Neuronal stem cell (in vitro differentiated cells): ENCODE data around the gene TCAIM.
A peak's percentile ranks its signal among the peaks of the same experiment; 100 is the strongest.

Experiments used
- DNase-seq: peaks from one replicate; pipeline ENCODE4 v3.0.0-alpha.2; 2013; ENCODE audit warnings: low spot score
- H2AFZ ChIP-seq: one replicate; pipeline ENCODE4 v1.6.1; 2013; ENCODE audit warnings: mild to moderate bottlenecking, low read length, inconsistent platforms
- H2AK5ac ChIP-seq: 2 replicates; pipeline ENCODE4 v1.6.1; 2013; ENCODE audit warnings: low read depth, mild to moderate bottlenecking, inconsistent platforms, low read length, moderate library complexity, mixed read lengths
- H2BK120ac ChIP-seq: 2 replicates; pipeline ENCODE4 v1.6.1; 2013; ENCODE audit warnings: low read depth, mild to moderate bottlenecking, inconsistent platforms, low read length, moderate library complexity, mixed read lengths
- H2BK12ac ChIP-seq: one replicate; pipeline ENCODE4 v1.6.1; 2013; ENCODE audit warnings: low read length, inconsistent platforms
- H2BK15ac ChIP-seq: 2 replicates; pipeline ENCODE4 v1.6.1; 2013; ENCODE audit warnings: mild to moderate bottlenecking, low read length, inconsistent platforms, mixed read lengths
- H2BK5ac ChIP-seq: one replicate; pipeline ENCODE4 v1.6.1; 2013; ENCODE audit warnings: inconsistent platforms, mild to moderate bottlenecking, low read length, moderate library complexity
- H3K14ac ChIP-seq: one replicate; pipeline ENCODE4 v1.6.1; 2013; ENCODE audit warnings: low read length, inconsistent platforms
- H3K18ac ChIP-seq: 2 replicates; pipeline ENCODE4 v1.6.1; 2013; ENCODE audit warnings: low read length, inconsistent platforms
- H3K23ac ChIP-seq: 2 replicates; pipeline ENCODE4 v1.6.1; 2013; ENCODE audit warnings: low read depth, mild to moderate bottlenecking, mixed read lengths, low read length, inconsistent platforms; ENCODE audit not compliant: poor library complexity
- H3K27ac ChIP-seq: replicated peaks from 3 replicates; pipeline ENCODE4 v1.5.1; 2013; ENCODE audit warnings: low read length, inconsistent platforms
- H3K27me3 ChIP-seq, 3 experiments: 2 replicates each; pipeline ENCODE4 v1.6.1; 2013; ENCODE audit warnings: low read length in 3 of 3, mild to moderate bottlenecking in 2 of 3, inconsistent platforms in 1 of 3, low read depth in 1 of 3, mixed read lengths in 1 of 3, moderate library complexity in 1 of 3; ENCODE audit not compliant: control insufficient read depth in 3 of 3, insufficient read depth in 3 of 3
- H3K36me3 ChIP-seq, 2 donors: replicated peaks in 1 of 2; 2 replicates each; pipeline ENCODE4 v1.6.1; 2013; ENCODE audit warnings: low read length in 2 of 2; ENCODE audit not compliant: control insufficient read depth in 2 of 2, insufficient read depth in 2 of 2
- H3K4ac ChIP-seq: 2 replicates; pipeline ENCODE4 v1.6.1; 2013; ENCODE audit warnings: inconsistent platforms, mild to moderate bottlenecking, low read length, moderate library complexity
- H3K4me1 ChIP-seq, 2 donors: 1 replicate in 1 of 2; 2 replicates in 1 of 2; pipeline ENCODE4 v1.6.1; 2013; ENCODE audit warnings: low read length in 2 of 2, low read depth in 1 of 2; ENCODE audit not compliant: control insufficient read depth in 2 of 2, insufficient read depth in 1 of 2
- H3K4me2 ChIP-seq: one replicate; pipeline ENCODE4 v1.6.1; 2013; ENCODE audit warnings: mild to moderate bottlenecking, low read length, inconsistent platforms; ENCODE audit not compliant: insufficient read depth, poor library complexity, severe bottlenecking
- H3K4me3 ChIP-seq, 2 donors: 2 replicates each; pipeline ENCODE4 v1.5.1; 2013; ENCODE audit warnings: low read length in 2 of 2, mild to moderate bottlenecking in 2 of 2, inconsistent platforms in 1 of 2, moderate library complexity in 1 of 2
- H3K79me1 ChIP-seq: one replicate; pipeline ENCODE4 v1.6.1; 2013; ENCODE audit warnings: low read depth, mild to moderate bottlenecking, inconsistent platforms, low read length, moderate library complexity
- H3K9ac ChIP-seq: one replicate; pipeline ENCODE4 v1.6.1; 2013; ENCODE audit warnings: mild to moderate bottlenecking, low read depth, low read length, inconsistent platforms; ENCODE audit not compliant: poor library complexity
- H3K9me3 ChIP-seq, 2 donors: replicated peaks in 1 of 2; 2 replicates each; pipeline versions ENCODE3 to v1.6.1; 2013; ENCODE audit warnings: low read length in 2 of 2, mild to moderate bottlenecking in 2 of 2, inconsistent platforms in 1 of 2, low read depth in 1 of 2, mixed read lengths in 1 of 2, moderate library complexity in 1 of 2; ENCODE audit not compliant: control insufficient read depth in 2 of 2, insufficient read depth in 1 of 2
- H4K8ac ChIP-seq: one replicate; pipeline ENCODE4 v1.6.1; 2013; ENCODE audit warnings: low read depth, mild to moderate bottlenecking, inconsistent platforms, low read length, moderate library complexity
- H4K91ac ChIP-seq: one replicate; pipeline ENCODE4 v1.6.1; 2013; ENCODE audit warnings: low read length, low read depth, mild to moderate bottlenecking, inconsistent platforms; ENCODE audit not compliant: poor library complexity
- WGBS, 2 donors: extraction: QIAGEN DNeasy Blood & Tissue Kit; methylation state at CpG; one replicate each; pipeline ENCODE4 v1.1.7; 2013; ENCODE audit warnings: missing lambda C conversion rate in 2 of 2, mixed read lengths in 1 of 2; ENCODE audit not compliant: insufficient read length in 2 of 2, insufficient replicate concordance in 1 of 2; ENCODE audit errors: extremely low coverage in 2 of 2; 5-methylcytosine and 5-hydroxymethylcytosine counted together

The TCAIM gene

DNA sequence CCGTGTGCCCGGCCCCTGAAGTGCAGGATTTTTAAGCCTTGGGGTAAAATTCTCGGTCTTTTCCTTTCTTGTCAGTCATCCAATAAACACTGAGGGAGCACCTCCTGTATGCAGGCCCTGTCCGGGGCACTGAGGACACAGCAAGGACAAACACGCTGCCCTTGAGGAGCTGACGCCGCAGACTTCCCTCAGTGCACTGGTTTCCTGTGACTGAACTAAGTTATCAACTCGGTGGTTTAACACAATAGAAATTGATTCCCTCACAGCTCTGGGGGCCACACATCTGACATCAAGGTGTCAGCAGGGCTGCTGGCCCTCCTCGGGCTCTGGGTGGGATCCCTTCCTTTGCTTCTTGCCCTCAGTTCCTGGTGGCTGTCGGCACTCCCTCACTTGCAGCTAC lies 73.8 kb downstream of the TCAIM start:
- Histone ChIP-seq H3K27ac (no peak overlapping the region), H2BK15ac (no peak overlapping the region), H2BK120ac (no peak overlapping the region), H3K9me3 (no peaks in the 10 kb centered on the region), H3K79me1 (no peaks in the 10 kb centered on the region), H3K4ac (no peak overlapping the region), H3K4me2 (no peak overlapping the region), H3K4me3 (no peak overlapping the region), H3K4me1 (no peaks in the 10 kb centered on the region), H2AK5ac (no peak overlapping the region), H3K9ac (no peak overlapping the region), H2BK5ac (no peak overlapping the region), H4K8ac (no peak overlapping the region), H3K36me3 (peaks cover 0 to 2% of the 10 kb centered on the region in 2 donors), H4K91ac (no peak overlapping the region), H3K27me3 (no peaks in the 10 kb centered on the region), H3K18ac (no peak overlapping the region), H2BK12ac (no peak overlapping the region), H3K23ac (no peak overlapping the region), H3K14ac (no peak overlapping the region), H2AFZ (no peak overlapping the region)
- DNase-seq = no peak
- no CpG with 5 or more reads among the region's 10 CpGs for WGBS, 2 donors

DNA sequence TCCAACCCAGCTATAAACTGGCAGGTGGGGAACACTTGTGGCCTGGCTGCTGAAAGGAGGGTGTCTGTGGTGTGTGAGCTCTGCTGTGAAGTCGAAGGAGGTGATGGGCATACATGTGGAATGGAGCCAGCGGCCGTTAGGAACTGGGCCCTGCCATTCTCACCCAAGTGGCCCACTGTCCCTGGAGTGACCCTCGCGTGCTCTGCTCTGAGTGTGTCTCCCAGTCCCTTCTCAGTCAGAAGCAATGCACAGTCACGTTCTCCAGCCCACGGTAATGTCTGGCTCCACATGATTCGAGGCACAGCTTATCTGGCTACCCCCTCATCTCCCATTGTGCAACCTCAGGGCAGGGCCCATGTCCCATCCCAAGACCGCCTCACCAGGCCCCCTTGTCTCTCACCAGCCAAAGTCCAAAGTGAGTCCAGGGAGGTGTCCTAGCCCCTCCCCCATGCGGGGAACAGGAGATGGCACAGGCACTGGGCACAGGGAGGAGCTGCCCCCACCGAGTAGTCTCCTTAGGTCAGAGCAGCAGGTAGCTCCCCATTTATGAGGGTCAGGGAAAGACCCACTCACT lies 76.0 kb downstream of the TCAIM start:
- DNase-seq = no peak
- Histone ChIP-seq H3K9me3 (no peaks in the 10 kb centered on the region), H4K8ac (no peak overlapping the region), H3K4me2 (no peak overlapping the region), H3K4me3 (no peak overlapping the region), H2BK15ac (no peak overlapping the region), H3K9ac (no peak overlapping the region), H3K23ac (no peak overlapping the region), H3K27me3 (no peaks in the 10 kb centered on the region), H3K4ac (no peak overlapping the region), H2BK12ac (peak overlapping the region; percentile 18), H3K14ac (no peak overlapping the region), H3K79me1 (no peaks in the 10 kb centered on the region), H2BK5ac (no peak overlapping the region), H2BK120ac (no peak overlapping the region), H3K4me1 (peaks cover 0 to 4% of the 10 kb centered on the region in 2 donors), H2AFZ (no peak overlapping the region), H3K18ac (peak overlapping the region; percentile 32), H3K36me3 (no peaks in the 10 kb centered on the region), H3K27ac (no peak overlapping the region), H4K91ac (no peak overlapping the region), H2AK5ac (peak overlapping the region; percentile 24)
- no CpG with 5 or more reads among the region's 11 CpGs for WGBS, 2 donors

DNA sequence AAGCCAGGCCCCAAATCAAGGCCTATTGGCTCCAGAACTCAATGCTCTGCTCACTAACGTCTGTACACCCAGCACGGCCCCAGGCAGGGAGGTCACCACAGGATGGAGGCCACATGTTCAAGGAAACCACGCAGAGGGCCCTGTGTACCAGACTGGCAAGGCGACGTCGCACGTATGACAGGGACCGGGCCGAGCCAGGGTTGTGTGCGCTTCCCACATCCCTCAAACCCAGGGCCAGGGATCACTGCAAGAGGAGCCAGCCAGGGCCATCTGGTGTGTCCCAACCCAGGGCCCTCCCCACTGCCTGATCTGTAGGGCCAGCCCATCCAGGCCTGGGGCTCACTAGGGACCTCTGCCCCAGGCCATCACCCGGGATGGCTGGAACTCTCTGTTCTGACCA lies 76.9 kb downstream of the TCAIM start:
- no peak overlapping the region for H3K4me2 ChIP-seq

DNA sequence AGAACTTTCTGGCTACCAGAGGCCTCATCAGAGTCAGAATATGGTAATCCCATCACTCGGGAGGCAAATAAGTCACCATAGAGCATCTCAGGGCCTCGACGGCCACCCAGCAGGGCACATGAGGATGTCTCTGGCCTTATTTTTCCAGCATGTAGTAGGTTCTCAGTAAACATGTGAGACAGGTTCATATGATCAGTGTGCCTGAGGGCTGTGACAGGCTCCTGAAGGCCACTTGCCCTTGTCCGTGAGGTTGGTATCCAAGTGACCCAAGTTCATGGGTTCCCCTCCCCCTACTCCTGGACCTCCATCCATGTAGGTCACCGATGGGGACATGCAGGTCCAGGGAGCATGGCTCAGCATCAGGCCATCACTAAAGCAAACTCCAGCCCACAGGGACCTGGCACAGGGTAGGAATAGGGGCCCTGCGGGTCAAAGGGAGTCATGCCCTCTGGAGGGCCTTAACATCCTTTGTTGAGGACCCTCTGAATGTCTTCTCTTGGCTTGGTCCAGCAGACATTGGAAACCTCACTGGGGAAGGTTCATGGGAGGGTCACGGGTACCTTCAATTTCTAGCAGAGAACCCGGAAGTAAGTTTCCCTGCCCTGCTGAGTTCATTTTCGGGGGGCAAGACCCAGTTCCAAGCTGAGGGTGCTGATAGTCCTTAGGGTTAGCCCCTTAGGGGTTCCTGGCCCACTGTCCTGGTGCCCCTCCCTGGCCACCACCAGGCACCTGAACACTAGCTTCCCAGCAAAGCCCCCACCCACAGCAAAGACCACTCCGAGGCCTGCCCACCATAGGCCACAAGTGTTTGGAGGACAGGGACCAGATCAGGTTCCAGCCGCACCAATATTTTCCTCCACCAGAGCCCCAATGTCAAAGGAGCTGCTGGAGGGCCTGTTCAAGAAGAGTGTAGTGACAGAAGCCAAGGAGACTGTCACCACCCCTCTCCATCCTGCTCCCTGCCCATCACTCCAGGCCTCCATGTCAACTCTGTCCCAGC lies 77.8 kb downstream of the TCAIM start:
- Histone ChIP-seq H3K4me1 (peaks cover 0 to 4% of the 10 kb centered on the region in 2 donors), H3K14ac (no peak overlapping the region), H4K91ac (no peak overlapping the region), H3K4me3 (no peak overlapping the region), H2BK15ac (no peak overlapping the region), H2BK120ac (no peak overlapping the region), H4K8ac (no peak overlapping the region), H3K79me1 (no peaks in the 10 kb centered on the region), H3K27ac (no peak overlapping the region), H3K23ac (no peak overlapping the region), H3K4ac (no peak overlapping the region), H3K27me3 (no peaks in the 10 kb centered on the region), H3K9ac (no peak overlapping the region), H2BK12ac (no peak overlapping the region), H2BK5ac (no peak overlapping the region), H3K36me3 (no peaks in the 10 kb centered on the region), H2AK5ac (peak overlapping the region; percentile 41), H2AFZ (peak overlapping the region; percentile 5), H3K18ac (no peak overlapping the region), H3K4me2 (no peak overlapping the region), H3K9me3 (no peaks in the 10 kb centered on the region)
- WGBS, 2 donors = no CpG with 5 or more reads among the region's 11 CpGs
- no peak for DNase-seq

More for the DNA sequence above, 76.9 kb downstream of the TCAIM start:
- H3K36me3 ChIP-seq = no peaks in the 10 kb centered on the region
- H3K27me3 ChIP-seq = no peaks in the 10 kb centered on the region
- no peak overlapping the region for H3K27ac ChIP-seq
- no peak overlapping the region for H3K4me3 ChIP-seq
- H3K9ac ChIP-seq = no peak overlapping the region
- no peak overlapping the region for H2BK5ac ChIP-seq
- H4K91ac ChIP-seq = no peak overlapping the region
- H3K79me1 ChIP-seq = no peaks in the 10 kb centered on the region
- WGBS, 2 donors = no CpG with 5 or more reads among the region's 11 CpGs
- H3K14ac ChIP-seq = no peak overlapping the region
- H3K23ac ChIP-seq = peak overlapping the region; percentile 8
- H3K9me3 ChIP-seq = no peaks in the 10 kb centered on the region
- H3K4ac ChIP-seq = no peak overlapping the region
- H3K4me1 ChIP-seq = peaks cover 0 to 4% of the 10 kb centered on the region in 2 donors
- no peak overlapping the region for H4K8ac ChIP-seq
- H2BK120ac ChIP-seq = no peak overlapping the region
- DNase-seq = no peak
- no peak overlapping the region for H2BK12ac ChIP-seq
- peak overlapping the region; percentile 39 for H2AK5ac ChIP-seq
- H2BK15ac ChIP-seq = no peak overlapping the region
- no peak overlapping the region for H2AFZ ChIP-seq
- no peak overlapping the region for H3K18ac ChIP-seq
